ENCODE data around the gene GLRX3. TPM values are rescaled to one million over a fixed set of nuclear protein-coding genes. Genes with fewer than 3 reads are reported as not detected.

Gene GLRX3
- total RNA-seq, 1 donor from 2014 or later = 45.9 TPM

DNA sequence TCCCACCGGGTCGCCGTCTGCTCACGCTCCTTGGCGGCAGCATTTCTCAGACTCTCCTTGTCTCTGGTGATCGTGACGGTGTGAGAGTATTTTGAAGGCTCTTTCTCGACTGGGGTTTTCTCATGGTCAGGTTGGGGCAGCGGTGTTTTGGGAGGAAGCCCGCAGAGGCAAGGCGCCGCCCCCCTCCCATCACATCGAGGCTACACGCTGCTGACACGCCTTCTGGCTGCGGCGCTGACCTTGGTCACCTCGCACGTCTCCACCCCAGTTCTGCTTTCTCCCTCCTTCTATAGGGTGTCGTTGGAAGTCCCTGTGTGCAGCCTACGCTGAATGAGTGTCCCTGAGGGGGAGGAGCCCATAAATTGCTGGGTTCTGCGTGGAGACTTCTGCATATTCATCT is 55.2 kb downstream of the GLRX3 start:
- ATAC-seq = no peak
- Histone ChIP-seq H3K9me3 (no peaks in the 10 kb centered on the region), H3K27me3 (ENCODE audit: low read depth) (peaks cover 20% of the 10 kb centered on the region), H3K4me1 (peaks cover 6% of the 10 kb centered on the region), H3K27ac (no peak overlapping the region), H3K4me3 (no peak overlapping the region), H3K36me3 (peaks cover 7% of the 10 kb centered on the region)
- TF ChIP-seq, protein P1, sequence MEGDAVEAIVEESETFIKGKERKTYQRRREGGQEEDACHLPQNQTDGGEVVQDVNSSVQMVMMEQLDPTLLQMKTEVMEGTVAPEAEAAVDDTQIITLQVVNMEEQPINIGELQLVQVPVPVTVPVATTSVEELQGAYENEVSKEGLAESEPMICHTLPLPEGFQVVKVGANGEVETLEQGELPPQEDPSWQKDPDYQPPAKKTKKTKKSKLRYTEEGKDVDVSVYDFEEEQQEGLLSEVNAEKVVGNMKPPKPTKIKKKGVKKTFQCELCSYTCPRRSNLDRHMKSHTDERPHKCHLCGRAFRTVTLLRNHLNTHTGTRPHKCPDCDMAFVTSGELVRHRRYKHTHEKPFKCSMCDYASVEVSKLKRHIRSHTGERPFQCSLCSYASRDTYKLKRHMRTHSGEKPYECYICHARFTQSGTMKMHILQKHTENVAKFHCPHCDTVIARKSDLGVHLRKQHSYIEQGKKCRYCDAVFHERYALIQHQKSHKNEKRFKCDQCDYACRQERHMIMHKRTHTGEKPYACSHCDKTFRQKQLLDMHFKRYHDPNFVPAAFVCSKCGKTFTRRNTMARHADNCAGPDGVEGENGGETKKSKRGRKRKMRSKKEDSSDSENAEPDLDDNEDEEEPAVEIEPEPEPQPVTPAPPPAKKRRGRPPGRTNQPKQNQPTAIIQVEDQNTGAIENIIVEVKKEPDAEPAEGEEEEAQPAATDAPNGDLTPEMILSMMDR (IDR thresholded peaks at IDR 0.05) = no peak
- DNase-seq = no peak
- intact Hi-C loops (cut with DNase I) = no loop called here

- DNase-seq (no peak), ATAC-seq (no peak)
- H3K36me3 ChIP-seq = peaks cover 4% of the 10 kb centered on the region
- H3K9me3 ChIP-seq = no peaks in the 10 kb centered on the region
- TF ChIP-seq, protein P1 (IDR thresholded peaks at IDR 0.05) = no peak
- no peak overlapping the region for H3K4me3 ChIP-seq
- intact Hi-C loops (cut with DNase I) = no loop called here
- H3K27ac ChIP-seq = no peak overlapping the region
- peaks cover 6% of the 10 kb centered on the region for H3K4me1 ChIP-seq
- peaks cover 20% of the 10 kb centered on the region for H3K27me3 ChIP-seq (ENCODE audit: low read depth)
These were observed 56.2 kb downstream of the GLRX3 start for GRCh38 chr10:130192276-130192848.

- H3K4me3 ChIP-seq = no peak overlapping the region
- TF ChIP-seq, protein P1 (IDR thresholded peaks at IDR 0.05) = no peak
- H3K9me3 ChIP-seq = no peaks in the 10 kb centered on the region
- no peaks in the 10 kb centered on the region for H3K36me3 ChIP-seq
- peaks cover 20% of the 10 kb centered on the region for H3K27me3 ChIP-seq (ENCODE audit: low read depth)
- intact Hi-C loops (cut with DNase I) = no loop called here
- ATAC-seq = no peak
- peaks cover 6% of the 10 kb centered on the region for H3K4me1 ChIP-seq
- H3K27ac ChIP-seq = no peak overlapping the region
- DNase-seq = no peak
These were observed 56.8 kb downstream of the GLRX3 start for GRCh38 chr10:130193033-130193432.

DNA sequence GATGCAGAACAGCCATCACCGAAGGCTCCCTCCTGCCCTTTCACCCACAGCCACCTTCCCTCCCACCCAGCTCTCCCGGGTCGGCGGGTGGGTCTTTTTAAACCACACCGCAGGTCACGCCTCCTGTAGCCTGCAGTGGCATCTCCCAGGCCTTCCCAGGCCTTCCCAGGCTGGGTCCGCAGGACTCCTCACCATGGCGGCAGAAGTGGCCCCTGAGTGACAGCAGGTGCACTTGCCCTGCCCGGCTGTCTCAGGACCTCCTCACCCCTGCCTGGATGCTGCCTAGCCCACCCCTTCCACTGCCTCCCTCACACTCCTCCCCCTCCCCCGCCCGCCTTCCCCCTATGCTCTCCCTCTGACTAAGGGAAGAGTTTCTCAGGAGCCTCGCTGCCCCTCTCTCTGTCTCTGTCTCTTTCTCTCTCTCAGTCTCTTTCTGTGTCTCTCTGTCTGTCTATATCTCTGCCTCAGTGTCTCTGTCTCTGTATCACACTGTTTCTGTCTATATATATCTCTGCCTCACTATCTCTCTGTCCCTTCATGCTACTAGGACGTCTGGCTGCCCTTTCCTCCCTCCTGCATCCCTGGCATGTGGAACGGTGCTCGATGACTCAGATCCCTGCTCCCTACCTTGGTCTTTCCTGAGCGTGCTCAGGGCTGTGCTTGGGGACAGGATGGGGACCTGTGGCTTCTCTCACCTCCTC is 57.5 kb downstream of the GLRX3 start:
- H3K36me3 ChIP-seq = no peaks in the 10 kb centered on the region
- peaks cover 20% of the 10 kb centered on the region for H3K27me3 ChIP-seq (ENCODE audit: low read depth)
- H3K9me3 ChIP-seq = no peaks in the 10 kb centered on the region
- no peak overlapping the region for H3K4me3 ChIP-seq
- H3K27ac ChIP-seq = no peak overlapping the region
- DNase-seq (no peak), ATAC-seq (no peak)
- intact Hi-C loops (cut with DNase I) = no loop called here
- H3K4me1 ChIP-seq = peaks cover 6% of the 10 kb centered on the region
- TF ChIP-seq, protein P1 (IDR thresholded peaks at IDR 0.05) = no peak

GRCh38 chr10:130194194-130194990 is 58.2 kb downstream of the GLRX3 start:
- no peaks in the 10 kb centered on the region for H3K9me3 ChIP-seq
- TF ChIP-seq, protein P1 (IDR thresholded peaks at IDR 0.05) = no peak
- H3K27ac ChIP-seq = no peak overlapping the region
- ATAC-seq = no peak
- peaks cover 6% of the 10 kb centered on the region for H3K4me1 ChIP-seq
- DNase-seq = no peak
- peaks cover 20% of the 10 kb centered on the region for H3K27me3 ChIP-seq (ENCODE audit: low read depth)
- H3K4me3 ChIP-seq = no peak overlapping the region
- intact Hi-C loops (cut with DNase I) = no loop called here
- no peaks in the 10 kb centered on the region for H3K36me3 ChIP-seq
